ENCODE data around the gene GALNT9. TPM values are rescaled to one million over a fixed set of nuclear protein-coding genes. Genes with fewer than 3 reads are reported as not detected.
A peak's percentile ranks its signal among the peaks of the same experiment; 100 is the strongest.
"Not testable (repeated sequence)": the region's sequence is repeated elsewhere in the genome, so short reads cannot be mapped to it uniquely, and the experiment has no call there.

Gene GALNT9
- total and polyA plus RNA-seq, 3 experiments from 2014 or later, result 0.18 TPM; not detected in 2

DNA sequence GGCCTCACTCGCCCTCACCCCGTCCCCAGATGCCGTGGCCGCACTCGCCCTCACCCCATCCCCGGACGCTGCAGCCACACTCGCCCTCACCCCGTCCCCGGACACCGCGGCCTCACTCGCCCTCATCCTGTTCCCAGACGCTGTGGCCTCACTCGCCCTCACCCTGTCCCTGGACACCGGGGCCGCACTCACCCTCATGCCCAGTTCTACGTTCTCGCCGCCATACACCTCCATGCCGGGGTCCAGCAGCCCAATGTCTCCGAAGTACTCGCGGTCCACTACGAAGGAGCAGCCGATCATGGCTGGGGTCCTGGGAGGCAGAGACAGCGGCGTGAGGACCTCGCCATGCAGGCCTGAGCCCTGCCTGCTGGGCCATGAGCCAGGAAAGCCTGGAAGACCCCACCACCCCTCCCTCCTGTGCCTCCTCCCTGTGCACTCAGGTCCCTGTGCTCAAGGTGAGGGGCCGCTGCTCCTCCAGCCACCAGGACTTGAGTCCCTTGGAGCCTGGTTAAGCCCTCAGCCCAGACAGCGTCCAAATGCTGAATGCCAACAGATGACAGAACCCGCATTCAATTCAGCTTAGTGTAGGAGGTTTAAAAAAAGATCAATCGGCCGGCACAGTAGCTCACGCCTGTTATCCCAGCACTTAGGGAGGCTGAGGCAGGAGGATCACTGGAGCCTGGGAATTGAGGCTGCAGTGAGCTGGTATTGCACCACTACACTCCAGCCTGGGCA, 81.5 kb downstream of the GALNT9 start:
- ChIA-PET CTCF (no interaction called here), POLR2A (no interaction called here)
- Histone ChIP-seq H3K9me3 (ENCODE audit: low read length) (no peaks in the 10 kb centered on the region), H3K36me3 (ENCODE audit: insufficient read depth, low read length) (no peaks in the 10 kb centered on the region), H3K27me3 (ENCODE audit: insufficient read depth, low read length, poor library complexity, severe bottlenecking) (no peaks in the 10 kb centered on the region), H3K4me1 (ENCODE audit: insufficient read depth, low read length) (no peaks in the 10 kb centered on the region), H3K4me3 (ENCODE audit: low read length) (no peak overlapping the region), H3K27ac (ENCODE audit: low read depth, low read length) (no peak overlapping the region)
- H3K36me3 Mint-ChIP-seq, result no peaks in the 10 kb centered on the region
- H3K9me3 Mint-ChIP-seq, result no peaks in the 10 kb centered on the region
- H3K4me3 Mint-ChIP-seq, result no peak overlapping the region
- H3K27me3 Mint-ChIP-seq, result peaks cover 0 to 17% of the 10 kb centered on the region in 2 donors
- no peak overlapping the region for H3K27ac Mint-ChIP-seq
- peaks cover 3 to 6% (median 3%) of the 10 kb centered on the region in 3 donors for H3K4me1 Mint-ChIP-seq
- DNase-seq, result peak in 1 of 5 donors; percentile 30

GRCh38 chr12:132246997-132247717, 82.2 kb downstream of the GALNT9 start:
- peaks cover 0 to 17% of the 10 kb centered on the region in 2 donors for H3K27me3 Mint-ChIP-seq

DNA sequence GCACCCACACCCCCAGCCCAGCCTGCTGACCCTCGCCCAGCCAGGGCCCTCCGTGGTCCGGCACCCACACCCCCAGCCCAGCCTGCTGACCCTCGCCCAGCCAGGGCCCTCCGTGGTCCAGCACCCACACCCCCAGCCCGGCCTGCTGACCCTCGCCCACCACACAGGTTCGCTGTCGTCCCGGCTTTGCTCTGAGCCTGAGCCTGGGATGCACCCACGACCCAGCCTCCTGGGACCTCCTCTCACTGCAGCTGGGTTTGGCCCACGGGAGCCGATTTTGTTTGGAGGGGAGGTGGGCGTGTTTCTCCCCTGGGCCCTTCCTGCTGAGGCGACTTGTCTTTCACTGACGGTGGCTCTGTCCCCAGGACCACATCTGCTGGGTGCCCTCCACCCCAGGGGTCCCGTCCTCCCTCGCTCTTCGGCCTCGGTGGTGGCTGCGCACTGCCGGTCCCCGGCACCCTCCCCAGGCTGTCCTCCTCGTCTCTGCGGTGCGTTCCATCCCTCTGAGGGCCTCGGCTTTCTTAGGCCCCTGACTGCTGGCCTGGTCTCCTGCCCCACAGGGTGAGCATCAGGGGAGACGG, 83.8 kb downstream of the GALNT9 start:
- Histone ChIP-seq H3K9me3 (ENCODE audit: low read length) (no peaks in the 10 kb centered on the region), H3K4me3 (ENCODE audit: low read length) (no peak overlapping the region), H3K27me3 (ENCODE audit: insufficient read depth, low read length, poor library complexity, severe bottlenecking) (no peaks in the 10 kb centered on the region), H3K4me1 (ENCODE audit: insufficient read depth, low read length) (no peaks in the 10 kb centered on the region), H3K27ac (ENCODE audit: low read depth, low read length) (no peak overlapping the region), H3K36me3 (ENCODE audit: insufficient read depth, low read length) (no peaks in the 10 kb centered on the region)
- H3K4me1 Mint-ChIP-seq, result peaks cover 3 to 6% (median 3%) of the 10 kb centered on the region in 3 donors
- ChIA-PET POLR2A (no interaction called here), CTCF (interaction anchor here (0.6 kb wide), 1 partner anchor 142 kb away, joined by 3 read pairs; no protein-coding TSS in a partner anchor)
- H3K9me3 Mint-ChIP-seq, result no peaks in the 10 kb centered on the region
- DNase-seq, result peak in 1 of 5 donors; percentile 36
- peaks cover 0 to 17% of the 10 kb centered on the region in 2 donors for H3K27me3 Mint-ChIP-seq
- H3K4me3 Mint-ChIP-seq, result no peak overlapping the region
- H3K27ac Mint-ChIP-seq, result peak overlapping the region in 1 of 8 donors; percentile 36
- H3K36me3 Mint-ChIP-seq, result no peaks in the 10 kb centered on the region

More at GRCh38 chr12:132246997-132247717, 82.2 kb downstream of the GALNT9 start:
- H3K36me3 Mint-ChIP-seq, result no peaks in the 10 kb centered on the region
- CTCF ChIA-PET, result no interaction called here
- no peak overlapping the region for H3K4me3 ChIP-seq (ENCODE audit: low read length)
- H3K4me3 Mint-ChIP-seq, result no peak overlapping the region
- H3K9me3 Mint-ChIP-seq, result no peaks in the 10 kb centered on the region
- POLR2A ChIA-PET, result no interaction called here
- no peaks in the 10 kb centered on the region for H3K36me3 ChIP-seq (ENCODE audit: insufficient read depth, low read length)
- no peaks in the 10 kb centered on the region for H3K4me1 ChIP-seq (ENCODE audit: insufficient read depth, low read length)
- H3K27ac ChIP-seq (ENCODE audit: low read depth, low read length), result no peak overlapping the region
- no peaks in the 10 kb centered on the region for H3K9me3 ChIP-seq (ENCODE audit: low read length)
- peaks cover 3 to 6% (median 3%) of the 10 kb centered on the region in 3 donors for H3K4me1 Mint-ChIP-seq
- no peak overlapping the region for H3K27ac Mint-ChIP-seq
- H3K27me3 ChIP-seq (ENCODE audit: insufficient read depth, low read length, poor library complexity, severe bottlenecking), result no peaks in the 10 kb centered on the region
- no peak for DNase-seq

GRCh38 chr12:132244724-132245295, 84.6 kb downstream of the GALNT9 start:
- Mint-ChIP-seq H3K27me3 (peaks cover 0 to 17% of the 10 kb centered on the region in 2 donors), H3K4me1 (peaks cover 3 to 6% (median 3%) of the 10 kb centered on the region in 3 donors), H3K36me3 (no peaks in the 10 kb centered on the region), H3K9me3 (no peaks in the 10 kb centered on the region), H3K27ac (no peak overlapping the region), H3K4me3 (no peak overlapping the region)
- H3K27ac ChIP-seq (ENCODE audit: low read depth, low read length), result no peak overlapping the region
- no peaks in the 10 kb centered on the region for H3K9me3 ChIP-seq (ENCODE audit: low read length)
- ChIA-PET POLR2A (no interaction called here), CTCF (no interaction called here)
- H3K27me3 ChIP-seq (ENCODE audit: insufficient read depth, low read length, poor library complexity, severe bottlenecking), result no peaks in the 10 kb centered on the region
- H3K36me3 ChIP-seq (ENCODE audit: insufficient read depth, low read length), result no peaks in the 10 kb centered on the region
- no peak overlapping the region for H3K4me3 ChIP-seq (ENCODE audit: low read length)
- peak in 1 of 5 donors; percentile 33 for DNase-seq
- no peaks in the 10 kb centered on the region for H3K4me1 ChIP-seq (ENCODE audit: insufficient read depth, low read length)

DNA sequence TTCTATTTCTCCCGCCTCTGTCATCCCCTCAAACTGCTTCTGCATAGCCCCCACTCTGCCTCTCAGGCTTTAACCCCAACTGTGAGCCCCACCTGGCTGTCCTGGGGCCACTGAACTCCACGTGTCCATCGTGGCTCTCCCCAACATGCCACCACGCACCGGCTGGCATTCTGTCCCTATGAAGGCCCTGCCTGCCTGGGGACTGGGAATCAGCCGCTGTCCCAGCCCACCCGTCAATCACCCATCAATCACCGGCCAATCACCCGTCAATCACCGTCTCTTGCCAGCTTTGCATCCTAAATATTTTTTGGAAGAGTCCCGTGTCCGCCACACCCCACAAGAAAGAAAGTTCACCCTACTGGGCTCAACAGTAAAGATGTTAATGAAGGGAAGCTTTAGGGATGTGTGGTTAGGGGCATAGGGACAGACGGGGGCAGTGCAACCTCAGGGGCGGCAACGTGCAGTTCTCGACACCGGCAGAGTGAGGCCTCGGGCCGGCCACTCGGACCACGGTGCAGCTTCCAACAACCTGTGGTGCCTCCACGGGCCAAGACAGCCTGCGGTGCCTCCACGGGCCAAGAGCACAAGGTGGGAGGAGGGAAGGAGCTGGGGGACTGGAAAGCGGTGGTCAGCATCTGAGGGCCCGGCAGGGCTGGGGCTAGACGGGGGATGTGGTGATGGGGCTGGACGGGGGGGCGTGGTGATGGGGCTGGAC, 85.6 kb downstream of the GALNT9 start:
- Mint-ChIP-seq H3K4me1 (peaks cover 3 to 6% (median 3%) of the 10 kb centered on the region in 3 donors), H3K27me3 (peaks cover 0 to 10% of the 10 kb centered on the region in 2 donors), H3K4me3 (no peak overlapping the region), H3K9me3 (no peaks in the 10 kb centered on the region), H3K27ac (peak overlapping the region in 1 of 8 donors; percentile 29), H3K36me3 (no peaks in the 10 kb centered on the region)
- CTCF ChIA-PET, result no interaction called here
- no peaks in the 10 kb centered on the region for H3K9me3 ChIP-seq (ENCODE audit: low read length)
- no peaks in the 10 kb centered on the region for H3K36me3 ChIP-seq (ENCODE audit: insufficient read depth, low read length)
- H3K4me1 ChIP-seq (ENCODE audit: insufficient read depth, low read length), result no peaks in the 10 kb centered on the region
- peak in 1 of 5 donors; percentile 26 for DNase-seq
- POLR2A ChIA-PET, result no interaction called here
- no peak overlapping the region for H3K27ac ChIP-seq (ENCODE audit: low read depth, low read length)
- H3K27me3 ChIP-seq (ENCODE audit: insufficient read depth, low read length, poor library complexity, severe bottlenecking), result no peaks in the 10 kb centered on the region
- no peak overlapping the region for H3K4me3 ChIP-seq (ENCODE audit: low read length)

DNA sequence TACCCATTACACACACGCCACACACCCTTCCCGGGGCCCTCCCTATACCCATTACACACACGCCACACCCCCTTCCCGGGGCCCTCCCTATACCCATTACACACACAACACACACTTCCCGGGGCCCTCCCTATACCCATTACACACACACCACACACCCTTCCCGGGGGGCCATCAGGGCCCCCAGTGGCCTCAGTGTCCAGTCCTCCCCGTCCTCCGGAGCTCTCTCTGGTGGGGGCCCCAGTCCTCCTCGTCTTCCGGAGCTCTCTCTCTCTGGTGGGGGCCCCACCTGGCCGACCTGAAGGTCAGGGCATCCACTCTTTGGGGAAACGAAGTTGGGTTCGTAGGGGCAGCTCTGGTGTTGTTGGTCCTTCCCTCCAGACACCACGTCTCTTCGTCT, 86.2 kb downstream of the GALNT9 start:
- H3K9me3 Mint-ChIP-seq; H3K4me3 Mint-ChIP-seq; H3K4me3 ChIP-seq (ENCODE audit: low read length); H3K36me3 ChIP-seq (ENCODE audit: insufficient read depth, low read length); H3K27me3 ChIP-seq (ENCODE audit: insufficient read depth, low read length, poor library complexity, severe bottlenecking); H3K4me1 ChIP-seq (ENCODE audit: insufficient read depth, low read length); POLR2A ChIA-PET; H3K9me3 ChIP-seq (ENCODE audit: low read length); H3K27me3 Mint-ChIP-seq; H3K36me3 Mint-ChIP-seq; H3K4me1 Mint-ChIP-seq; CTCF ChIA-PET; H3K27ac Mint-ChIP-seq; H3K27ac ChIP-seq (ENCODE audit: low read depth, low read length): not testable (repeated sequence)
- DNase-seq, result peak in 1 of 5 donors; percentile 8

DNA sequence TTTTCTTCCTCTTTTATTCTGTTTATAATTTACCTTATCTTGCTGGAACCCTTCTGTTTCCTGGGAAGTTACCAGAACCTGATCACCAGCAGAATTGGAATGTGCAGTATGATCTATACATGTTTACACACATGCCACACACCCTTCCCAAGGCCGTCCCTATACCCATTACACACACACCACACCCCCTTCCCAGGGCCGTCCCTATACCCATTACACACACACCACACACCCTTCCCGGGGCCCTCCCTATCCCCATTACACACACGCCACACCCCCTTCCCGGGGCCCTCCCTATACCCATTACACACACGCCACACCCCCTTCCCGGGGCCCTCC, 88.8 kb downstream of the GALNT9 start:
- H3K4me1 Mint-ChIP-seq; H3K36me3 Mint-ChIP-seq; H3K4me1 ChIP-seq (ENCODE audit: insufficient read depth, low read length); DNase-seq; H3K36me3 ChIP-seq (ENCODE audit: insufficient read depth, low read length); H3K9me3 ChIP-seq (ENCODE audit: low read length); H3K27me3 Mint-ChIP-seq; POLR2A ChIA-PET; H3K27me3 ChIP-seq (ENCODE audit: insufficient read depth, low read length, poor library complexity, severe bottlenecking); H3K27ac ChIP-seq (ENCODE audit: low read depth, low read length); H3K4me3 ChIP-seq (ENCODE audit: low read length); H3K4me3 Mint-ChIP-seq; H3K27ac Mint-ChIP-seq; CTCF ChIA-PET; H3K9me3 Mint-ChIP-seq: not testable (repeated sequence)
